Activated T-helper 9 cell treated with anti-CD3 and anti-CD28 coated beads, Interleukin-2, amount 50 U/mL, for 16 hours (primary cell): ENCODE data around the gene ZNF860.
"Not testable (repeated sequence)": the region's sequence is repeated elsewhere in the genome, so short reads cannot be mapped to it uniquely, and the experiment has no call there.

ENCODE experiments used
- DNase-seq: peaks from one replicate; pipeline ENCODE4 v3.0.0-alpha.2; 2020; ENCODE audit warnings: low read depth

Gene ZNF860

DNA sequence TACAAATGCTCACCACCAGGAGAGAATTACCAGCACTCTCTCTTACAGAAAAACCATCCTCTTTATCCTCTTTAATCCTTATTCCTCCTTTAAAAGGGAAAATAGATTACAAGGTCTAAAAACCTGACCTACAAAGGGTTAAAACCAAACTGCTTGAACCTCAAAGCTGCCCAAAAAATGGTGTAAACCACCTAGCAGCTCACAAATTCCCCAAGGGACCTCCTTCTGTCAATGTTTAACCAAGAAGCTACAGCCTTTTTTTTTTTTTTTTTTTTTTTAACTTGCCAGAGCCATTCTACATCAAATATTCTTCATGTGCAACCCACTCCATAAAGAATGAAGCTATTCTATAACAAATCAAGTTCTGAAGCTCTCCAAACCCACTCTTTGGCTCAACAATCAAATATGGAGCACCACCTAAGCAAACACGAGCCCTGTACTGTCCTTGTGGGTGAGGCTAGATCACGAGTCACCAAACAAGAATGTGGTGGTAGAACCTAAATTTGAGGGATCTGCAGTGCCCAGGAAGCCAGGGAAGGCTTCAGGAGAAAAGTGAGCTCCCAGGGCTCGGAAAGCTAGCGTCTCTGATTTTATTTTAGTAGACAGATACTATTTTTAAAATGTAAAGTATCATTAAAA, 20.6 kb upstream of the ZNF860 start:
- no peak for DNase-seq

DNA sequence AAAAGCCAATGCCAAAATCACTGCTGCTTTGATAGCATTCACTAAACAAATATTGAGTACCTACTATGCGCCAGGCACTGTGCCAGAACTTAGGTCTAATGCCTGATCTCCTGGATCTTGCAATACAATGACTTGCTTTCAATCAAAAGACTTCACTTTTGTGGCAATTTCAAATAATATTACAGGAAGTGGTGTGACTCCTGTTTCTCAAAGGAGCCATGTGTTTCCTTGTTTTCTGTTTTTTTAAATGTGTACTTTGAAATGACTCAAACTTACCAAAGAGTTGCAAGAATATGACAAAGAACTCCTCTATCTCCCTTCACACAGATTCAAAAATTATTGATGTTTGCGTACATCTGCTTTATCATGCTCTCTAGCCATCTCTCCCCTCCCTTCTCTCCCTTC, 18.7 kb upstream of the ZNF860 start:
- DNase-seq: no peak

DNA sequence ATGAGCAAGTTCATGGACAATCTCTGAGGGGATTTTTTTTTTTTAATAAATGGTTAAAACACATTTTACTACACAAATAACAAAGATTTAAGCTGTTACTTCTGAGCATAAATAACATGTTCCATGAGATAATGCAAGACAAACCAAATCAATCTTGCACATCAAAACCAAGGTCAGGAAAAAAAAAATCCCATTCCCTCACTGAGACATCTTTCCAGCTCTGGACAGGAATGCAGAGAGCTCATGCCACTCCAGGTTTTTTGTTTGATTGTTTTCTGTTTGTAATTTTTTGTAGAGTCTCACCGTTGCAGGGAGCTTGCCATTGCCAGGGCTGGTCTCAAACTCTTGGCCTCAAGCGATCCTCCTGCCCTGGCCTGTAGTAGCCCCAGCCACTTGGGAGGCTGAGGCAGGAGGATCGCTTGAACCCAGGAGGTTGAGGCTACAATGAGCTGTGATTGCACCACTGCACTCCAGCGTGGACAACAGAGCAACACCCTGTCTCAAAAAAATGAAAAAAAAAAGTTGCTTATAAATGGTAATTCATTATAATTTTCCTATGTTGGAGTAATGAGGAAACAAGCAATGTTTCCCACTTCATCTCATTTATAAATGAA, 14.5 kb upstream of the ZNF860 start:
- DNase-seq: no peak

DNA sequence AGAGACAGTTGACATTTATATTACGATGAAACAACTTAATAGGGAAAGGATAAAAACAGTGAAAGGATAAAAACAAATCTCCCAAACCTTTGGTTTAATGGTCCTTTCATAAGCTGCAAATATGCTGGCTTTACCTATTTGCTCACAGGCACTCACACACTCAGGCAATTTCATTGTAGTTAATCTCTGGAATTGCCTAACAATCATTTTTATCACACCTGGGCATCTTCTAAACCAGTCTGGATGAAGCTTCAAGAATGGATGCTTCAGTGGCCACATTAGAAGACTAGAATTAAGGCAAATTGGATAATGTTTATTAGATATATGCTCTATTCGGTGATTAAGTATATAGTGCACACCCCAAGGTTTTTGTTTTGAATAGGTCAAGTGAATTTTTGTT, 14.0 kb upstream of the ZNF860 start:
- no peak for DNase-seq

DNA sequence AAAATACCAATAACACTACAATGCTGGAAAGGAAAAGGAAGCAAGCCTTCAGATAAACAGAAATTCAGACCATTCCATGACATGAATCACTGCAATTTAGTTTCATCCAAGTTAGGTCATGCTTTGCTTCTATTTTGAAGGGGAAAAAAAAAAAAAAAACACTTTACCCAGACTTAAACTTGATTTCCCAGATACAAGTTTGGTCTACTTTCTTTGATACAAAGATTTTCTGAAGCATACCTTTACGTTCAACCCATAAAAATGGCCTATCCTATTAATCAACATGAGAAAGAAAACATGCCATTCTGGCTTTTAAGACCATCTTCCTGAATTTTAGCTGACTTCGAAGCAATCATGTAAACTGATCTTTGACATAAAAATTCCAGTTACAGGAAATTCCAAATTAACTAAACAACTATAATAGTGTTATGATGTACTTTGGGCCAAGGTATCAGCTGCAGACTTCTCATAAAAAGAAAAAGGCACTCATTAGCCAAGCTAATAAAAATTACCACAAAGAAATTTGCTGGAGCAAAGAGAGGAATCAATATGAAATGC, 13.1 kb upstream of the ZNF860 start:
- DNase-seq: no peak

DNA sequence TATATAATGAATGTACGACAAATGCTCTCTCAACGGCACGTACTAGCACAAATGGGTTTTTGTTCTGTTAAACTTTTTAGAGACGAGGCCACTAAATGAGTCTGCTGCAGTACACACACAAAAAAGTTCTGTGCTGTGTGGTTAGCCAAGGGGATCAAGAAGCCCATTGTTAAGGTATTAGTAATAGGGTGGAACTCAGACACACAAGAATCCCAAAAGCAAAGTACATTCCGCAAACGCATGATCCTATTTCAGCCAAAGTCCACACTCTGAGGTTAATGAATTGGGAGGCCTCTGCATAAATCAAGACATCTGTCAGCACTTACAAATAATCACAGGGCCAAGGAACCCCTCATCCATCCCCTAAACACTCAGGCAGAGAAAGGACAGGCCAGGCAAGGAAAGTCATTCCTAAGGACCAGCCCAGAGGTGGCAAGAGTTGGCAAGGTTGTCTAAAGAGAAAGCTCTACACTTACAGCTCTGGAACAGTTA, 12.6 kb upstream of the ZNF860 start:
- DNase-seq: no peak

DNA sequence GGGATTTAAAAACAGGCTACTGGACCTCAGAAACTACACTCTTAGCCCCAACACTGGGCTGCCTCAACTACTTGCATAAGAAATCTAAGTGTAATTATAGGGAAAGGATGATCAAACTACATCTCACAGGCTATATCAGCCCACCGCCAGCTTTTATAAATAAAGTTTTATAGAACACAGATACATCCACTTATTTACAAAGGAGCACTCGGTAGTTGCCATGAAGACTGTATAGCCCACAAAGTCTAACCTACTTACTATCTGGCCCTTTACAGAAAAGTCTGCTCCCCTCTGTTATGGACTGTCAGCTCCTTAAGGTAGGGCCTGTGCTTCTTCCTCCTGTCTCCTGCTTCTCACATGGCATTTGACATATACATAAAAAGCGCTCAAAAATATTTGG, 9.9 kb upstream of the ZNF860 start:
- no peak for DNase-seq

DNA sequence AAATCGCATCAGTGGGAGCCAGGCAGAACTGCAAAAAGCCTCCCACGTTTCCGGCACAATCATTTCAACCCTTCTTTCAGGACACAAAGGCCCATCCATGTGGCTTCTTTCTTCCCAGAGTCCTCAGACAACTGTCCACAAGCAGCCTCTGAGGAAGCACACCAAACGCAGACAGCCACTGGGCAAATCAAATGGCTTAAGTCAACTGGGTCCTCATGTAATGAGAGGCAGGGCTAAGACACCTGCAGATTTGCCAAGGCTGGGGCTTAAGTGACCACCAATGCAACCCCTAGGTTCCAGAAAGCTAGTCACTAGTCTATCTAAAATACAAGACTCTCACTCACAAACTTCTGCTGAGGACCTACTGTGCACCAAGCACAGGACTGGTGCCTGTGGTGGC, 8.5 kb upstream of the ZNF860 start:
- no peak for DNase-seq

DNA sequence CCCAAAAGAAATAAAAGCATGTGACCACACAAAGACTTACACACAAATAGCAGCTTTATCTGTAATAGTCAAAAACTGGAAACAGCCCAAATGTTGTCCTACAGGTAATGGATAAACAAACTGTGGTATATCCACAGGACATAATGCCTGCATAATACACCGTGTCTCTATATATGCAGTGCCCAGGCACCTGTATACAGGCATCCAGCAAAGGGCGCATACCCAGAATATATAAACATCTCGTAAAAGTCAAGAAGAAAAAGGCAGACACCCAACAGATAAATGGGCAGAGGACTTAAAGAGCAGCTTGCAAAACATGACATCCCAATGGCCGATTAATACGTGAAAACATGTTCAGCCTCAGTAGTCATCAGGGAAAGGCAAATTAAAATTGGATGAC, 7.7 kb upstream of the ZNF860 start:
- no peak for DNase-seq

DNA sequence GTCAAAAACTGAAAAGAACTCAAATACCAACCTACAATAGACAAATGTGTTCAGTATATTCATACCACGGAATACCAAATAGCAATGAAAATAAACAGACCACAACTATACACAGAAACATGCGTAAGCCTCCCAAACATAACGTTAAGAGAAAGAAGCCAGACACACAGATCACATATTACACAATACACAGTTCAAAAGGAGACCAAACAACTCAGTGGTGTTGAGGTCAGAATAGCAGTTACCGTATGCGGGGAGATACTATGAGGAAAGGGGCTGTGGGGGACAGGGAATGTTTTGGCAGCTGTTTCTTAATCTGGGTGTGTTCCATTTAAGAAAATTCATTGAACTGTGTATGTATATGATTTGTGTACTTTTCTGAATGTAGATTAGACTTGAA, 7.1 kb upstream of the ZNF860 start:
- no peak for DNase-seq

DNA sequence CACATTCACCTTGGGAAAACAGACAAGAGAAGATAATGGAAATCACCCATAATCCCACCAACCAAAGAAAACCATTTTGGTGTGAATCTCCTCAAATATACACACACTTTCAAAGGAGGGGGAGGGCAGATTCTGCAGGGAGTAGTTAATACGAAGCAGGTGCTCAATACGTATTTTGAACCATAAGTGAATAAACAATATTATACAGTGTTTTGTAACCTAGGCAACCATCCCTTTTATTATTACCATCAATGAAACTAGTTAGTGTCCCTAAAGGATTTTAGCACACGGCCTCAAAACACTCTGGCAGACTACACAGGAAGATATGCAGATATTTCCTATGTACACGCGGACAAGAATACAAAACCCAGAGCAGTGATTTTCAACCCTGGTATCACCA, 6.6 kb upstream of the ZNF860 start:
- no peak for DNase-seq

DNA sequence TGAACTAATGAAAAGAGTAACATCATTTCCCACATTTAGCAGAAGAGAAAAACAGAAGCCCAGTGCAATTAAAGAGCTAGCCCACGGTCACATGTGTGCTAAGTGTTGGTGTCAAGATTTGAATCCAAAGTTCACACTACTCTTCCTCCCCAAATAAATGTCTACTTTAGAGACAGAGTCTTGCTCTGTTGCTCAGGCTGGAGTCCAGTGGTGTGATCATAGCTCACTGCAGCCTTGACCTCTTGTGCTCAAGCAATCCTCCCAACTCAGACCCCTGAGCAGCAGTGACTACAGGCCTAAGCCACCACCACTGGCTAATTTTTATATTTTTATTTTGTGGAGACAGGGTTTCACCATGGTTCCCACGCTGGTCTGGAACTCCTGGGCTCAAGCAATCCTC, 5.2 kb upstream of the ZNF860 start:
- DNase-seq: no peak

DNA sequence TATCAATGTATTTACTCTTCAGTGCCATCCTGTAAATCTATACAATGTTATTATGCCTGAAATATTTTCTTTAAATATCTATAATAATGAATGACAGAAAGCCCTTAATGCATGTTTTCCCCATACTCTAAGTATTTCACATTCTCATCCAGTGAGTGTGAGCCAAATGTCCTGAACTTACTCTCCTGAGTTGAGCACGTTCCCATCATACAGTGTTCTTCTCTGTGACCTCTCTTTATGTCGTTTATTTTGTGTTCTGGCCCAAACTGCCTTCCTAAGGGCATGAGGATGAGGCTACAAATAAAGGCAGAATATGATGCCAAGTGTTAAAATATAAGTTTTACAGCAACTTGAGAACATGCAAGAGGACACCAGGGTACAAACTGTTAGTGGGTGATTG, 3.8 kb upstream of the ZNF860 start:
- DNase-seq: no peak

DNA sequence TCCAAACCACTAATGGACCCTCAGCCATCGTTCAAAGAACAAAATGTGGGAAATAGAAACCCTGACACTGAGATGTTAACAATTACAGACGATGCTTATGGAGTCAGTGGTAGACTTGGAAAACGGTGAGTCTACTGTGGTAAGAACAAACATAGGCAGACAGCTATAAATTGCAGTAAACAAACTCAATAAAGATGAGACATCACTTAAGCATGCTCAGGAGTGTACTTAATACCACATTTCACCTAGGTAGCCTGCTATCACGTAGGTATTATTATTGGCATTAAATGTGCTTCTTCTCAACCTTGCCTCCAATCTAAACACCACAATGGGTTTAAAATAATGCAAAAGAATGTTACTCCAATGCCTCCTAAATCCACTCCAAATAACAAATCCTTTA, 3.0 kb upstream of the ZNF860 start:
- DNase-seq: no peak

DNA sequence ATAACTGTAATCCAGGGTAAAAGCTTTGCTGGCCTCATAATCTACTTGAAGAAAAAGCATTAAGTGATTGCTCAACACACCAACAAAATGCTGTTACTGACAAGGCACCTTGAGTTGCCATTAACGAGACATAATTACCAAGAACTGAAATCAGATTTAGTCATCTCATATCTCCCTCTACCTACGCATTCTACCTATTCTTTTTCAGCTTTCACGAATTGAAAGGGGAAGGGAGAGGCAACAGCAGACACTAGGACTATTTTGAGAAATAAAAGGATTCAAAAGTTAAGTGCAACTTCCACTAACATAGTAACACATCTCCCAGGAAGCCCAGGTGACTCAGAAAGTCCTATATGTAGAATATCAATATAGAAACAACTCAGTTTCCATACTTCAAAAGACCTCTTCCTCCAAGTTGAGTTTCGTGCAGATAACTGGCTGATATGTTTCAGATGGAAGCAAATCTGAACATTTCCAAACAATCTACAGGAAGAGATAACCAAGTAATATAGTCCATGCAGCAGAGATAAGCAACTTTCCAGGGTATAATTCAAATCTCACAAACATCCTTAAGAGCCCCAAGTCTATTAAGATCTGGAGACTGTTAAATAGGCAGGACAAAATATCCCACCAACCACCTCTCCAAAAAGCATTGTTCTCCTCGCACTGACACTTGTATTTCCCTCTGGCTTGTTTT, 2.4 kb upstream of the ZNF860 start:
- no peak for DNase-seq

DNA sequence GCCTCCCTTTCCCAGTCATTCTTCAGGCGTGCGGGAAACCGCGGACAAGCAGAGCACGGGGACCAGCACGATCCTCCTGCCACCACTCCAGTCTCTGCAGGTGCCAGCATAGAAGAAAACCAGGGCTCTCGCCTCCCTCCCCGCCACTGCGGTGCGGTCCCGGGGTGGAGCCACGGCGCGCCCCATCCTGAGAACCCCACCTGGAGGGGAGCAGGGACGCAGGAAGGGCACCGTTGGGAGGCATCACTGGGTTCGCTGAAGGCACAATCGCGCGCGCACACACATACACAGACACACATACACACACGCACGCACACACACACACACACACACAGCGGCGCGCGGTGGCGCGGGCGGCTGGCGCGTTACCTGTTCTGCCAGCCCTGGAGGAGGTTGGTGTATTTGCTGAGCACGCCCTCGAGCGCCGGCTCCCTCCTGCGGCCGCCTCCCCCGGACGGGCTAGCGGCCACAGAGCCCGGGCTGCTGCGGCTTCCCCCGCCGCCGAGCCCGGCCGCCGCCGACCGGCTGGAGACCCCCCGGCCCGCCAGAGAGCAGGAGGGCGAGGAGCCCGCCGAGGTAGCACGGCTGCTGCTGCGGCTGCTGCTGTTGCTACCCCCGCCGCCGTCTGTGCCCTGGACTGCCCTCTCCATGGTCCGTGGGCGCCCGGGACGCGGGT, 882 bp upstream of the ZNF860 start:
- DNase-seq: peak; percentile 15

DNA sequence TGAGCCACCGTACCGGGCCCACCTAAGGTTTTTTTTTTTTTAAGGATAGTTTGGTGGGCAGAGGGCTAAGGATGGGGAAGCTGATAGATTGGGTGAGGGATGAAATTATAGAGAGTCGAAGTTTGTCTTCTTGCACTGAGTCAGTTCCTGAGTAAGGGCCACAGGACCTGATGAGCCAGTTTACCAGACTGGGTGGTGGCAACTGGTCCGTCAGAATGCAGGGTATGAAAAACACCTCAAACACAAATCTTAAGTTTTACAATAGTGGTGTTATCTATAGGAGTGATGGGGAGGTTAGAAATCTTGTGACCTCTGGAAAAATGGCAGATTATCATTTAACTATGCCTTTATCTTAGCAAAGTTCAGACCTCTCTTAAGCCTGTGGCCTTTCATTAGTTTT, 2.8 kb downstream of the ZNF860 start:
- DNase-seq: no peak

DNA sequence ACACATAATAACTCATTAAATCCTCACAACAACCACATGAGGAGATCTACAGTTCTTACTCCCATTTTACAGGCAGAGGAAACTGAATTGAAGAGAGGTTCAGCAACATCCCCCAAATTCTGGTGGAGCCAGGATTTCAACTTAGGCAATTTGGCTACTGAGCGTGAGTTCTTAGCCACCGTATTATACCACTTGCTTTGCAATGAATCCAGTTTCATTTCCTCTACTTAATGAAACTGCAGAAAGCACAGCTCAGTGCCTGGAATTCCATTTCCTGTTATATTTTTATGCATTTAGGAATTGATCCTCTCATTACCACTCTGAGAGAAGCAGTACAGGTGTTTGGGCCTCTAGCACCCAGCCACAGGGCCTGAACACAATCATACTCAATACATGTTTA, 4.3 kb downstream of the ZNF860 start:
- no peak for DNase-seq

DNA sequence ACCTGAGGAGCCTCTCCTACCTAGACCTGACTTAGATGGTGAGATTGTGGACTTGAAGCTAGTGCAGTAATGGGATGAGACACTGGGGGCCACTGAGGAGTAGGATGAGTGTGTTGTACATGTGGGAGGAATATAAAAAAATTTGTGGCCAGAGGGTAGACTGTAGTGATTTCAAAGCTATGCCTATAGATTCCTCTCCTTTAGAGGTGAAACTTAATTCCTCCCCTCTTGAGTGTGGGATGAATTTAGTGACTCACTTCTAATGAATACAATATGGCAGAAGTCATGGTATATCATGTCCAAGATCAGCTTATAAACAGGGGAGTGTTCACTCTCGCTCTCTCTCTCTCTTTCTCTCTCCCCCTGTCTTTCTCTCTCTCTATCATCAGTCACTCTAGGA, 6.7 kb downstream of the ZNF860 start:
- no peak for DNase-seq

DNA sequence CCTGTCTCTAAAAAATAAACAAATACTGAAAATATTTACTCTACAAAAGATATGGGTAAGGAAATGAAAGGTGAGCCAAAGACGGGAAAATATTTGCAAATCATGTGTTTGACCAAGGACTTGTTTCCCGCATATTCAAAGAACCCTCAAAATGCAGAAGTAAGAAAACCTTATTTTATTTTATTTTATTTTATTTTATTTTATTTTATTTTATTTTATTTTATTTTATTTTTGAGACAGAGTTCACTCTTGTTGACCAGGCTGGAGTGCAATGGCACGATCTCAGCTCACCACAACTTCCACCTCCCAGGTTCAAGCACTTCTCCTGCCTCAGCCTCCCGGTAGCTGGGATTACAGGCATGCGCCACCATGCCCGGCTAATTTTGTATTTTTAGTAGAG, 11.4 kb downstream of the ZNF860 start:
- DNase-seq: not testable (repeated sequence)

DNA sequence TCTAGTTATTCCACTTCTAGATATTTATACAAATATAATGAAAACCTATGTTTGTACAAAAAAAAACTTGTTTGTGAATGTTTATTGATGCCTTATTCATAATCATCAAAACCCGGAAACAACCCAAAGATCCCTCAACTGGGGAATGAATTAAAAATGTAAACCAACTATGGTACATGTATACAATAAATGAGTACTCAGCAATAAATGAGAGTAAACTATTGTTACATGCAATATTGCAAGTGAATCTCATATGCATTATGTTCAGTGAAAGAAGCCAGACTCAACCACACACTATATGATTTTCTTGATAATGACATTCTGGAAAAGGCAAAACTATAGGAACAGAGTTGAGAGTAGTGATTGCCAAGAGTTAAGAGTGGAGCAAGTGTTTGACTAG, 12.3 kb downstream of the ZNF860 start:
- no peak for DNase-seq

DNA sequence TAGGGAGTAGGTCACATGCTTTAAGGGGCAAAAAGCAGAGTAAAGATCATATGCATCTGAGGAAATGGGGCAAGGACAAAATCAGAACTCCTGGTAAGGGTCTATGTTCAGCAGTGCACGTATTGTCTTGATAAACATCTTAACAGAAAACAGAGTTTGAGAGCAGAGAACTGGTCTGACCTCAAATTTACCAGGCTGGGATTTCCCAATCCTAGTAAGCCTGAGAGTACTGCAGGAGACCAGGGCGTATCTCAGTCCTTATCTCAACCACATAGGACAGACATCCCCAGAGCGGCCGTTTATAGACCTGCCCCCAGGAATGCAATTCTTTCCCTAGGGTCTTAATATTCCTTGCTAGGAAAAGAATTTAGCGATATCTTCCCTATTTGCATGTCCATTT, 13.5 kb downstream of the ZNF860 start:
- not testable (repeated sequence) for DNase-seq

DNA sequence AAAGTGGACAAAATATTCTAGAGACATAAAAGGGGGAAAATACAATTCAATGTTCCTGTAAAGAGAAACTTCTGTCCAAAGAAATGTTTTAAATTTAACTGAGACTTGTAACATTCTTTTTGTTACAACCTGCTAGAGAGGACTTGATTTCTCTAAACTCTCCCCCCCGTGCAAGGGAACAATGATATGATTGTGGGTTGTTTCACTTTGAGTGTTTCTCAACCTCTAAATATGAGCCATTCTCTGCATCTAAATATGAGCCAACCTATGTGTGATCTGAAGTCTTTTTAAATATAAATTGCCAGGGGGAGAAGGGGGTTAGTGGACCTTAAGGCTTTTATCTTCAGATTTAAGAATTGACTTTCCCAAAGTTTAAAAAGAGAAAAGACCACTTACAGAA, 14.6 kb downstream of the ZNF860 start:
- no peak for DNase-seq
